ENCODE results near the gene CACNA1C. TPM values are rescaled to one million over a fixed set of nuclear protein-coding genes. Genes with fewer than 3 reads are reported as not detected.
A peak's percentile ranks its signal among the peaks of the same experiment; 100 is the strongest.

The CACNA1C gene
- total and polyA plus RNA-seq, 5 donors = 34.6 to 163 (median 123) TPM

DNA sequence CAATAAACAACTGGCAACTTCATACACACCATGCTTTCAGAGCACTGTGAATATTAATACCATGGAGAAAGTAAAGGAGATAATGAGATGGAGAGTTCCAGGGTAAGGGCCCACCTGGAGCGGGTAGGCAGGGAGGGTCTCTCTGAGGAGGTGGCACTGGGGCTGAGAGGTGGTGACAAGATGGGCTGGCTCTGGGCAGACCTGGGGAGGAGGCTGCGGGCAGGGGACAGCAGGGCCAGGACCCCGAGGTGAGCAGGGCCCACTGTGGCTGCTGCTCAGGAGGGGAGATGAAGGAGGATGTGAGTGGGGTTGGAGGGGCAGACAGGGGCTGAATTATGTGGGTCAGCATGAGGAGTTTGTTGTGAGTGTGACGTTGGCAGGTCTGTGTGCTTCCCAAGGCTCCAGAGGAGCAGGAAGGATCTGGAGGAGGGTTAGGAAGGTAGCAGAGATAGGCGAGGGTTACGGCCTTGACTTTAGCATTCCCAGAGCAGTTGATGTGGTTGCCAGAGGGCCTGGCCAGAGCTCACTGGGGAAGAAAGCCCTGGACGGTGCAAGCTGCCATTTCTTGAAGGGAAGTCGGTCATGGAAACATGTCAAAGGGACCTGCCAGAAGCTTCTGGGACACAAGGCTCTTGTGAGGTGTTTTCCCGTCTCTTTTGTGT lies 88.2 kb downstream of the CACNA1C start:
- H3K4me3 ChIP-seq (ENCODE audit: low read length) = no peak overlapping the region
- no peaks in the 10 kb centered on the region for H3K27me3 ChIP-seq (ENCODE audit: control insufficient read depth, insufficient read depth)
- WGBS = 55% methylated on average over 9 of the region's 9 CpGs
- intact Hi-C loops (cut with DNase I) = no loop called here
- ATAC-seq = peak; percentile 27 to 48
- DNase-seq = peak in 1 of 3 donors; percentile 69
- H3K9me3 ChIP-seq (ENCODE audit: control insufficient read depth, low read length) = no peaks in the 10 kb centered on the region
- H3K4me1 ChIP-seq (ENCODE audit: control insufficient read depth, insufficient read depth, low read length) = peaks cover 24% of the 10 kb centered on the region
- no peak overlapping the region for H3K27ac ChIP-seq (ENCODE audit: low read length)

DNA sequence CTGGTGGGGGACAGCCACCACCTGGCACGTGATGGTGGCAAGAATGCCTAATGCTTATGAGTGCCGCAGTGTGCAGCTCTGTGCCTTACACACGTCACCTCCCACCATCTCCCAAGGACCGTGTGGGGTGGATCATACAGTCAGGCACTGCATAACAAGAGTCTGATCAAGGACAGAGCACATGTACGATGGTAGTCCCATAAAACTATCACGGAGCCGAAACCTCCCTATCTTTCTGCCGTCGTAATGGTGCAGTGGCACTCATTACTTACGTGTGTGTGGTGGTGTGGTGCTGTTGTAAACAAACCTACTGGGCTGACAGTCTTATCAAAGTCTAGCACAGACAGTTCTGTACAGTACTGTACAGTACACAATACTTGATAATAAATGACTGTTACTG lies 89.3 kb downstream of the CACNA1C start:
- 68% methylated on average over 10 of the region's 10 CpGs for WGBS
- Histone ChIP-seq H3K27me3 (ENCODE audit: control insufficient read depth, insufficient read depth) (no peaks in the 10 kb centered on the region), H3K4me3 (ENCODE audit: low read length) (no peak overlapping the region), H3K9me3 (ENCODE audit: control insufficient read depth, low read length) (no peaks in the 10 kb centered on the region), H3K27ac (ENCODE audit: low read length) (peak overlapping the region; percentile 1), H3K4me1 (ENCODE audit: control insufficient read depth, insufficient read depth, low read length) (peaks cover 20% of the 10 kb centered on the region)
- no peak for DNase-seq
- peak; percentile 32 to 35 for ATAC-seq
- intact Hi-C loops (cut with DNase I) = no loop called here

DNA sequence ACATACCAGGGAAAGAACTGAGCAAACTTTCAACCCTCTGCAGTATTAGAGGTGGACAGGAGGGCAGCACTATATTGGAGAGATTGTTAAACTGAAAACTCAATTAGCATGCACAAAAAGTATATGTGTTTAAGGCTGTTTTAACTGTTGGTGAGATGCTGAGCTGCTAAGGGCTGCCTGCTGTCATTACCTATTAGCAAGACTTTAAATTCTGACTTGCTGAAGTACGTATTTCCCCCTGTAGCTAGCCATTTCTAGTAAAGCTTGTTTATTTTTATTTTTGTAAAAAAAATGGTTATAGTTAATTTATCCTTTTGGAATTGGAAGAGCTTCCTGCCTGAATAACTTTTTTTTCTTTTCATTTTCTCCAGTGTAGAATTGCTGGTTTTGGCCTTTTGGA lies 92.2 kb downstream of the CACNA1C start:
- no peaks in the 10 kb centered on the region for H3K27me3 ChIP-seq (ENCODE audit: control insufficient read depth, insufficient read depth)
- no peak for ATAC-seq
- intact Hi-C loops (cut with DNase I) = no loop called here
- WGBS = 81% methylated on average over 1 of the region's 1 CpG
- no peak overlapping the region for H3K4me3 ChIP-seq (ENCODE audit: low read length)
- DNase-seq = no peak
- H3K4me1 ChIP-seq (ENCODE audit: control insufficient read depth, insufficient read depth, low read length) = peaks cover 12% of the 10 kb centered on the region
- H3K9me3 ChIP-seq (ENCODE audit: control insufficient read depth, low read length) = no peaks in the 10 kb centered on the region
- H3K27ac ChIP-seq (ENCODE audit: low read length) = no peak overlapping the region

DNA sequence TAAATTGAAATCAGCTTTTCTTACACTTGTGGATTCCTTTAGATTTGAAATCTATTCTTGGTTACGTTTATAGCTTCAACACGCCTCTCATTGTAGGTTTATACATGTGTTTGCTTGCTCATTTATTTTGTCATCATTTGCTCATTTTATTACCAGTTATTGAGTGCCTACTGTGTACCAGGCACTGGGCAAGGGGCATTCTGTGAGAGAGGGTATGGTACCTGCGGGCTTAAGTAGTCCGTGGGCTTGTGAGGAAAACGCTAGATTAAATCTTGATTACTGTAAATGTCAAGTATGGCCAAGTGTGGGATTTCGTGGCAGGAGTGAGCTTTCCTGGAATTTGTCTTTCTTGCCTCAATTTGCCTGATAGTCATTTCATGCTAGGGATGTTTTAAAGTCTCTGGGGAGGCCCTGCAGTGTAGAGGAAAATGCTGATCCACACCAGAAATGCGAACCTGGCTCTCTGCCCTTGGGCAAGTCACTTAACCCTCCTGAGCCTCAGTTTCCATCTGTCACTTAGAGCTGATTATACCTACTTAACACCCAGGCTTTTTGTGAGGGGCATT lies 92.7 kb downstream of the CACNA1C start:
- peaks cover 16% of the 10 kb centered on the region for H3K4me1 ChIP-seq (ENCODE audit: control insufficient read depth, insufficient read depth, low read length)
- no peak overlapping the region for H3K27ac ChIP-seq (ENCODE audit: low read length)
- ATAC-seq (no peak), DNase-seq (no peak)
- no peaks in the 10 kb centered on the region for H3K9me3 ChIP-seq (ENCODE audit: control insufficient read depth, low read length)
- WGBS = 72% methylated on average over 7 of the region's 7 CpGs
- no peak overlapping the region for H3K4me3 ChIP-seq (ENCODE audit: low read length)
- H3K27me3 ChIP-seq (ENCODE audit: control insufficient read depth, insufficient read depth) = no peaks in the 10 kb centered on the region
- intact Hi-C loops (cut with DNase I) = no loop called here

DNA sequence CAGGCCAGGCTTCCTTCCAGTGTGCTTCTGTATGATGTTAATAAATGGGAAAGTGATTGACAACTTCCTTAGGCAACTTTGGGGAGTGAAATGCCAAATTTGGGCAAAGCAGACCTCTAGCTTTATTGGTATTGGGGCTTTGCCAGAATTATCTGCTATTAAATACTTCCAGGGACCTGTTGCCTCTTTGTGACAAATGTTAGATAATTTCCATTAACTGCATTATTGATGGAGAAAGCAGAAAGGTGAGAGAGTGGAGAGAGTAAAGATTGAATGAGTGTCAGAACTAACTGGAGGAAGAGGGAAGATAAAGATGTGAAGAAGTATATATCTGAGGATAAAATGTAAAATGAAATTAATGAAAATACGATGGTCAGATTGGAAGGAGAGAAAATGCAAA lies 94.5 kb downstream of the CACNA1C start:
- DNase-seq (no peak), ATAC-seq (no peak)
- Histone ChIP-seq H3K9me3 (ENCODE audit: control insufficient read depth, low read length) (no peaks in the 10 kb centered on the region), H3K27ac (ENCODE audit: low read length) (no peak overlapping the region), H3K27me3 (ENCODE audit: control insufficient read depth, insufficient read depth) (no peaks in the 10 kb centered on the region), H3K4me1 (ENCODE audit: control insufficient read depth, insufficient read depth, low read length) (peaks cover 16% of the 10 kb centered on the region), H3K4me3 (ENCODE audit: low read length) (no peak overlapping the region)
- WGBS = 92% methylated on average over 1 of the region's 1 CpG
- intact Hi-C loops (cut with DNase I) = no loop called here

DNA sequence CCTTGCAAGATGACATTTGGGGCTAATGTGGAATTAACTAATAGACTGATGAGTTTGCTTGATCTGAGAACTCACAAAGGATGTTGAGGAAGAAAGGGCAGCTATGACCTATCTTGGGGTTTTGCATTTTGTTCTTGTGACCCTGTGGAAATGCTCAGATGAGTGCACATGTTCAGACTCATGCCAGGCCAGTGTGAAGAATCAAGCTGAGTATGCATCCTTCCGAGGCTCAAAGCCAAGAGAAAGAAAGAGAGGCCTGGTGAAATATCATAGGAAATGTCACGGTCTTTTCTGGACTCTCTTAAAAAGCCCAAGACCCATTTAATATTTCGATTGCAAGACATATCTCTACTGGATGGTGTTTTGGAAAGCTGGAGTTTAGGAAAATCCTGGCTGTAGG lies 96.3 kb downstream of the CACNA1C start:
- no peak overlapping the region for H3K4me3 ChIP-seq (ENCODE audit: low read length)
- peaks cover 19% of the 10 kb centered on the region for H3K4me1 ChIP-seq (ENCODE audit: control insufficient read depth, insufficient read depth, low read length)
- ATAC-seq (no peak), DNase-seq (no peak)
- H3K27ac ChIP-seq (ENCODE audit: low read length) = no peak overlapping the region
- intact Hi-C loops (cut with DNase I) = no loop called here
- 53% methylated on average over 3 of the region's 3 CpGs for WGBS
- no peaks in the 10 kb centered on the region for H3K9me3 ChIP-seq (ENCODE audit: control insufficient read depth, low read length)
- H3K27me3 ChIP-seq (ENCODE audit: control insufficient read depth, insufficient read depth) = no peaks in the 10 kb centered on the region

DNA sequence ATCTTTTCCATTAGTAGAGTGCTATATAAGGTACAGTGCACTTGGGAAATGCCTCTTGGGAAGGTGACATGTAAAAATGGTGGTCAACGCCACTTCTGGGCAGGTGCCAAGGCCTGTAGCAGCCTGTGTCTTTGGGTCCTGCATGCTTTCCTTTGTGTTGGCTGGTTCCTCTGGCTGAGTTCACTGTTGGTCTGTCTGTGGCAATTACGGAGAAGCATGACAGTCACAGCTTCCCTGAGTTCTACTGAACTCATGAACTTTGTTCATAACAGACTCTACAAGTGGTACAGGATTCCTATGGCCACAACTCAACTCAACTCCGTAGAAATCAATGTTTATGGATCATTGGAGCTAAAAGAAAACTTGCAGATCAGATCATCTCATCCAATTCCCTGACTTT lies 98.0 kb downstream of the CACNA1C start:
- DNase-seq (no peak), ATAC-seq (no peak)
- intact Hi-C loops (cut with DNase I) = no loop called here
- Histone ChIP-seq H3K27ac (ENCODE audit: low read length) (peak overlapping the region; percentile 25), H3K4me1 (ENCODE audit: control insufficient read depth, insufficient read depth, low read length) (peaks cover 17% of the 10 kb centered on the region), H3K9me3 (ENCODE audit: control insufficient read depth, low read length) (no peaks in the 10 kb centered on the region), H3K27me3 (ENCODE audit: control insufficient read depth, insufficient read depth) (no peaks in the 10 kb centered on the region), H3K4me3 (ENCODE audit: low read length) (no peak overlapping the region)
- WGBS = 77% methylated on average over 3 of the region's 3 CpGs

DNA sequence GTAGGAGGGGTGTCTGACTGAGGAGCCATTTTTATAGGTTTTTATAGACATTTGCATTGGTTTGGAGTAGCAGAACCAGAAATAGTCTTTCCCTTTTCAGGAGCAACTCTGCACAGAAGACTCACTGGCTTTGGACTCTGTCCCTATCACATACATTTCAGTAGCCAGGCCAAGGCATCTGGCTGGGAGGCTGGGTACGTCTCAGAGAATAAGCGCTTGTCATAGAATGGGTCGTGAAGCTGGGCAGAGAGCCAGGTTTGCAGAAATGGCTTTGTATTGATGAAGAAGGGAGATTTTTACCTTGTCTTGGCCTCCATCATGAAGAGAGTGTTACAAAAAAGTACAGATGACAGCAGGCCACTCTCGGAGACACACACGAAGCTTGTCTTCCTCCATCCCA lies 98.6 kb downstream of the CACNA1C start:
- WGBS = 69% methylated on average over 5 of the region's 5 CpGs
- peaks cover 17% of the 10 kb centered on the region for H3K4me1 ChIP-seq (ENCODE audit: control insufficient read depth, insufficient read depth, low read length)
- intact Hi-C loops (cut with DNase I) = no loop called here
- no peak overlapping the region for H3K4me3 ChIP-seq (ENCODE audit: low read length)
- no peaks in the 10 kb centered on the region for H3K9me3 ChIP-seq (ENCODE audit: control insufficient read depth, low read length)
- peak overlapping the region; percentile 17 for H3K27ac ChIP-seq (ENCODE audit: low read length)
- DNase-seq (no peak), ATAC-seq (no peak)
- no peaks in the 10 kb centered on the region for H3K27me3 ChIP-seq (ENCODE audit: control insufficient read depth, insufficient read depth)

DNA sequence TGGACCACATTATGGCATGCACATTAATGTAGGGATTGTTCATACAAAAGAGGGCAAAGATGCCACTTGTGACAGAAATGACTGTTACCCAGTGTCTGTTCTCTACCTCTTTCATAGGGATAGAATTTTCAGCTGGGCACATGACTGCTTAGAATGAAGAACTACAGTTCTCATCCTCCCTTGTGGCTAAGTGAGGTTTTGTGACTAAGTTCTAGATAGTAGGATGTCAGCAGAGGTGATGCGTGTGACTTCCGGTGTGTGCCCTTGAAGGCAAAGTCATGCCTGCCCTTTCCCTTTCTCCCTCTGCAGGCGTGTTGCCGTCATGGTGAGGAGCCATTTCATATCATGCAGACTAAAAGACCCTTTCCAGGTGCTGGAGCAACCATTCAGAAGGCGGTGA lies 99.3 kb downstream of the CACNA1C start:
- DNase-seq = no peak
- Histone ChIP-seq H3K4me3 (ENCODE audit: low read length) (no peak overlapping the region), H3K9me3 (ENCODE audit: control insufficient read depth, low read length) (no peaks in the 10 kb centered on the region), H3K4me1 (ENCODE audit: control insufficient read depth, insufficient read depth, low read length) (peaks cover 17% of the 10 kb centered on the region), H3K27me3 (ENCODE audit: control insufficient read depth, insufficient read depth) (no peaks in the 10 kb centered on the region), H3K27ac (ENCODE audit: low read length) (peak overlapping the region; percentile 21)
- intact Hi-C loops (cut with DNase I) = no loop called here
- ATAC-seq = no peak
- 90% methylated on average over 5 of the region's 5 CpGs for WGBS

DNA sequence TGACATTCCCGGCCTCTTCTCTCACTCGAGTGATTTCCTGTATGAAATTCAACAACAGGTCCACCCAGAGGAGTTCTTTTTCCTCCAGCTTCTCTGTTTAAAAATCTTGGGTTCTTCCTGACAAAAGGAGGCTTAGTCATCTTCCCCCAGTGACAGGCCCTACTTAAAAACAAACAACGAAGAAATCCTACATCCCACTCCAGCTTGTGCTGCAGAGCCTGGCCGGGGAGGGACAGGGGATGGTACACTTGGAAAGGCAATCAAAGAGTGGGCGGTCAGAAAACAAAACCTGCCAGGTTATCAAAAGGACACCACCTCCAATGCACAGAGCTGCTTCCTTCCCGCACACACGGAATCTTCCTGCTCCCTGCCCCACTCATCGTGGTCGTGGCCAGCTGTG lies 101.3 kb downstream of the CACNA1C start:
- Histone ChIP-seq H3K27me3 (ENCODE audit: control insufficient read depth, insufficient read depth) (no peaks in the 10 kb centered on the region), H3K27ac (ENCODE audit: low read length) (peak overlapping the region; percentile 11), H3K4me1 (ENCODE audit: control insufficient read depth, insufficient read depth, low read length) (peaks cover 17% of the 10 kb centered on the region), H3K4me3 (ENCODE audit: low read length) (no peak overlapping the region), H3K9me3 (ENCODE audit: control insufficient read depth, low read length) (no peaks in the 10 kb centered on the region)
- ATAC-seq = peak; percentile 10 to 77
- intact Hi-C loops (cut with DNase I) = no loop called here
- no peak for DNase-seq
- WGBS = 34% methylated on average over 9 of the region's 9 CpGs

DNA sequence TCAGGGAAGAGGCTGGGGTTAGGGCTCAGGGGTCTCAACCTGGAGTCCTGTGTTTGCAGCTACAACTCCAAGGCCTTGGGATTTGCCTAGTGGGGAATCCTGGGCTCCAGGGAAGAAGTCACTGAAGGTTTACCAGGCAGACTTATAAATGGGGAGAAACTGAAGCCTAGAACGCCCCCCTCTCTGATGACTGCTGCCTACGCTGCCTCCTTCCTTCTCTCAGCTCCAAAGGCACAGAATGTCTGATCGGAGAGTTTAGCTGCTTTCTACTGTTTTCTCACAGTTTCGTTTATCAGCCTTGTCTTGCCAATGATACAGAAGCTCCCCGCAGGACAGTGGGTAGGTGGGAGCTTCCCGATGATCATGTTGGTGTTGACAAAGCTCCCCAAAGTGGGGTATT lies 101.7 kb downstream of the CACNA1C start:
- peaks cover 17% of the 10 kb centered on the region for H3K4me1 ChIP-seq (ENCODE audit: control insufficient read depth, insufficient read depth, low read length)
- H3K4me3 ChIP-seq (ENCODE audit: low read length) = no peak overlapping the region
- intact Hi-C loops (cut with DNase I) = no loop called here
- H3K9me3 ChIP-seq (ENCODE audit: control insufficient read depth, low read length) = no peaks in the 10 kb centered on the region
- H3K27ac ChIP-seq (ENCODE audit: low read length) = peak overlapping the region; percentile 11
- ATAC-seq (no peak), DNase-seq (no peak)
- WGBS = 78% methylated on average over 6 of the region's 6 CpGs
- no peaks in the 10 kb centered on the region for H3K27me3 ChIP-seq (ENCODE audit: control insufficient read depth, insufficient read depth)

DNA sequence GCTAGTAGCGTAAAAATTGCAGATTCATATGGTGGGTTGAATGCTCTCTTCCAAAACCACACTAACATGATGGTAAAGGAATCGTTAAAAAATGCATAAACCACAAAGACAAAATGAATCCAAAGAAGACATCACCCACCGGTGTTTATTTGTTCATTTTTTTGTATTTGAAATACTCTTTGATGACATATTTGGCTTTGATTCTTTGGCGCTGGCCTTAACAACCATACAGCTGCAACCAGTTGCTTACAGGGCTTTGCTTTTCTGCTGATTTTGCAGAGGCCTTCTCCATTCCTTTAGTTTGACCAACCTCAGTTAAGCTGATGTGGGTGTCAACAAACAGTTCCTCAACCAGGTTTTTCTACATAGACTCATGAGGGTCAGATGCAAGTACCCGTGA lies 103.5 kb downstream of the CACNA1C start:
- Histone ChIP-seq H3K4me3 (ENCODE audit: low read length) (no peak overlapping the region), H3K4me1 (ENCODE audit: control insufficient read depth, insufficient read depth, low read length) (peaks cover 16% of the 10 kb centered on the region), H3K27ac (ENCODE audit: low read length) (no peak overlapping the region), H3K27me3 (ENCODE audit: control insufficient read depth, insufficient read depth) (no peaks in the 10 kb centered on the region), H3K9me3 (ENCODE audit: control insufficient read depth, low read length) (no peaks in the 10 kb centered on the region)
- intact Hi-C loops (cut with DNase I) = no loop called here
- WGBS = 84% methylated on average over 5 of the region's 5 CpGs
- DNase-seq (no peak), ATAC-seq (no peak)
